GM23248 (cell line): ENCODE data around the gene PTS.

ENCODE experiments used
- EZH2 ChIP-seq: fragments of 200-600 bp; sonication (generic); IDR thresholded peaks from 2 replicates; pipeline ENCODE4 v1.6.1; 2018; ENCODE audit warnings: antibody characterized with exemption, mild to moderate bottlenecking; ENCODE audit not compliant: insufficient read depth, poor library complexity, severe bottlenecking
- EZH2phosphoT487 ChIP-seq: fragments of 200-600 bp; sonication (generic); IDR thresholded peaks from 2 replicates; pipeline ENCODE4 v1.6.1; 2018; ENCODE audit warnings: antibody characterized with exemption, moderate library complexity, mild to moderate bottlenecking, low read depth; ENCODE audit not compliant: insufficient read depth

- no peak for TF ChIP-seq EZH2
- TF ChIP-seq EZH2phosphoT487 = no peak
These were observed 2.3 kb upstream of the PTS start for GRCh38 chr11:112223754-112224532.
